ENCODE data around the gene ELOVL2. TPM values are rescaled to one million over a fixed set of nuclear protein-coding genes. Genes with fewer than 3 reads are reported as not detected.
A peak's percentile ranks its signal among the peaks of the same experiment; 100 is the strongest.
"Not testable (repeated sequence)": the region's sequence is repeated elsewhere in the genome, so short reads cannot be mapped to it uniquely, and the experiment has no call there.

The ELOVL2 gene
- total and polyA plus RNA-seq, 10 of the 15 experiments (the other 5 are each of a cell fraction or from before 2014, with no cell fraction given): 0.01 to 0.03 TPM; not detected in 8

DNA sequence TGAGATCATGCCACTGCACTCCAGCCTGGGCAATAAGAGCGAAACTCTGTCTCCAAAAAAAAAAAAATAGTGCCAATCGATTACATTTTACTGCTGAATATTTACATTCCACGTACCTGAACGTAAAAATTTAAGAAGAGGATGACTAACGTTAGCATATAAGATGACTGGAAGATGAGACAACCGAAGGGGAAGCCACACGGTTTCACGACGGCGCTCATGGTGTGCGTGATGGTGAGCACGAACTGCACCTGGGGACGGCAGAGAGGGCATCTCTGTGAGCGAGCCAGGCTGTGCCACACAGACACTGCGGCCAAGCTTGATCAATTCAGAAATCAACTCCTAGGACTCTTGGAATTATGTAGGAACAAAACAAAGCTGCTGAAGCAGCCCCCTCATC lies 54.5 kb downstream of the ELOVL2 start (continued):
- TF ChIP-seq LARP7 (IDR thresholded peaks at IDR 0.05) (no peak), BCL11A (IDR thresholded peaks at IDR 0.05; ENCODE audit: low read depth, low read length) (no peak), HCFC1 (IDR thresholded peaks at IDR 0.05; ENCODE audit: low read length) (no peak), MXI1 (IDR thresholded peaks at IDR 0.05; ENCODE audit: low read depth, low read length) (no peak)

DNA sequence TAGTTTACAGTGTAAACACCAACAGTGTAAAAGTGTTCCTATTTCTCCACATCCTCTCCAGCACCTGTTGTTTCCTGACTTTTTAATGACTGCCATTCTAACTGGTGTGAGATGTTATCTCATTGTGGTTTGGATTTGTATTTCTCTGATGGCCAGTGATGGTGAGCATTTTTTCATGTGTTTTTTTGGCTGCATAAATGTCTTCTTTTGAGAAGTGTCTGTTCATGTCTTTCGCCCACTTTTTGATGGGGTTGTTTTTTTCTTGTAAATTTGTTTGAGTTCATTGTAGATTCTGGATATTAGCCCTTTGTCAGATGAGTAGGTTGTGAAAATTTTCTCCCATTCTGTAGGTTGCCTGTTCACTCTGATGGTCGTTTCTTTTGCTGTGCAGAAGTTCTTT lies 59.1 kb downstream of the ELOVL2 start:
- H3K4me2 ChIP-seq (ENCODE audit: control insufficient read depth, insufficient read depth); H2AFZ ChIP-seq (ENCODE audit: control insufficient read depth, low read depth, low read length); H3K4me1 ChIP-seq (ENCODE audit: control insufficient read depth, insufficient read depth, low read length); H3K79me2 ChIP-seq (ENCODE audit: control insufficient read depth, insufficient read depth, low read length); H4K20me1 ChIP-seq (ENCODE audit: control insufficient read depth, insufficient read depth); H3K27ac ChIP-seq (ENCODE audit: control insufficient read depth, insufficient read depth); H3K36me3 ChIP-seq (ENCODE audit: control insufficient read depth in 2 of 2, insufficient read depth in 2 of 2, low read length in 1 of 2); H3K4me3 ChIP-seq; H3K9me3 ChIP-seq (replicated peaks; ENCODE audit: control insufficient read depth, insufficient read depth, low read length); BruUV-seq (replicated peaks); in situ Hi-C loops (cut with MboI); ATAC-seq; SMC1A ChIA-PET (ENCODE audit: uncharacterized antibody, unreplicated experiment); H3K27me3 ChIP-seq (replicated peaks in 1 of 2; ENCODE audit: control insufficient read depth in 2 of 2, insufficient read depth in 2 of 2, low read length in 1 of 2); FAIRE-seq; DNase-seq (ENCODE audit: low read depth, low spot score); RAD21 ChIA-PET (ENCODE audit: unreplicated experiment); CTCF ChIA-PET; POLR2A ChIA-PET; H3K9ac ChIP-seq (ENCODE audit: control insufficient read depth, insufficient read depth, low read length); intact Hi-C loops (cut with micrococcal nuclease; ENCODE audit: unreplicated experiment): not testable (repeated sequence)
- WGBS (ENCODE audit: insufficient coverage, insufficient replicate concordance, low lambda C conversion rate, missing lambda C conversion rate): 50% methylated on average over 2 of the region's 2 CpGs

DNA sequence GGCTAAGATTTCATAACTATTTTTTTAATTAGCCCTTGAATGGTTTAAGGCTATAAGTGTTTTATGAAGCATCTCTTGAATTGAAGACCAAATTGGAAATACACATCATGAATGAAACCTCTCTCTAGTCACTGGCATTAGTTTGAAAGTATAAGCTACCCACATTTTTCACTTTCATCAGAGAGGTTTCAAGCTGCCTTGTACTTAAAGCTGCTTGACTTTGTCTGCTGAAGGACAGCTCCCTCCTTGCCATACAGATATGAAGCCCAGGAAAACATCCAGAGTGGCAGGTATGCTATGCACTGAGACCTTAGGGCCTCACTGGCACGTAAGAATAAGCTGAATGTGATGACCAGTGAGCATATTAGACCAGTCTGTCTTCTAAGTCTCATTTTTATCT lies 62.7 kb downstream of the ELOVL2 start:
- Histone ChIP-seq H3K27ac (ENCODE audit: control insufficient read depth, insufficient read depth) (no peak overlapping the region), H3K4me1 (ENCODE audit: control insufficient read depth, insufficient read depth, low read length) (no peaks in the 10 kb centered on the region), H3K4me3 (no peak overlapping the region), H4K20me1 (ENCODE audit: control insufficient read depth, insufficient read depth) (no peaks in the 10 kb centered on the region), H3K27me3 (replicated peaks in 1 of 2; ENCODE audit: control insufficient read depth in 2 of 2, insufficient read depth in 2 of 2, low read length in 1 of 2) (no peaks in the 10 kb centered on the region; a peak in 1 of 4 replicates), H3K9ac (ENCODE audit: control insufficient read depth, insufficient read depth, low read length) (no peak overlapping the region), H2AFZ (ENCODE audit: control insufficient read depth, low read depth, low read length) (no peak overlapping the region), H3K79me2 (ENCODE audit: control insufficient read depth, insufficient read depth, low read length) (no peaks in the 10 kb centered on the region), H3K4me2 (ENCODE audit: control insufficient read depth, insufficient read depth) (no peak overlapping the region), H3K9me3 (replicated peaks; ENCODE audit: control insufficient read depth, insufficient read depth, low read length) (no peaks in the 10 kb centered on the region), H3K36me3 (ENCODE audit: control insufficient read depth in 2 of 2, insufficient read depth in 2 of 2, low read length in 1 of 2) (no peaks in the 10 kb centered on the region)
- SMC1A ChIA-PET (ENCODE audit: uncharacterized antibody, unreplicated experiment): interaction anchor here (1.3 to 1.7 kb wide), 2 partner anchors 19 to 30 kb away, joined by 3 to 7 read pairs; no protein-coding TSS in a partner anchor
- FAIRE-seq: peak; percentile 54
- no peak for ATAC-seq
- intact Hi-C loops (cut with micrococcal nuclease; ENCODE audit: unreplicated experiment): no loop called here
- in situ Hi-C loops (cut with MboI): no loop called here
- DNase-seq (ENCODE audit: low read depth, low spot score): no peak
- 6% methylated on average over 1 of the region's 1 CpG for WGBS (ENCODE audit: insufficient coverage, insufficient replicate concordance, low lambda C conversion rate, missing lambda C conversion rate)
- RAD21 ChIA-PET (ENCODE audit: unreplicated experiment): no interaction called here
- CTCF ChIA-PET: no interaction called here
- no TSS peak for BruUV-seq (replicated peaks)
- POLR2A ChIA-PET: no interaction called here
- TF ChIP-seq NKRF (conservative IDR thresholded peaks at IDR 0.05) (no peak), POLR2AphosphoS2 (IDR thresholded peaks at IDR 0.05; ENCODE audit: low read depth, low read length) (no peak), SP1 (IDR thresholded peaks at IDR 0.05; ENCODE audit: low read depth, low read length) (no peak), MXI1 (IDR thresholded peaks at IDR 0.05; ENCODE audit: low read depth, low read length) (no peak), YBX1 (IDR thresholded peaks at IDR 0.05) (no peak), ZBTB33 (IDR thresholded peaks at IDR 0.05) (no peak), TARDBP (IDR thresholded peaks at IDR 0.05; ENCODE audit: borderline replicate concordance) (no peak), IRF3 (IDR thresholded peaks at IDR 0.05) (no peak)

All from GM12878 (cell line).